ENCODE results near the gene RHEB. TPM values are rescaled to one million over a fixed set of nuclear protein-coding genes. Genes with fewer than 3 reads are reported as not detected.

RHEB gene
- total and polyA plus RNA-seq, 2 of the 4 experiments (the other 2 are of a cell fraction) = 19.7 to 67.2 TPM

DNA sequence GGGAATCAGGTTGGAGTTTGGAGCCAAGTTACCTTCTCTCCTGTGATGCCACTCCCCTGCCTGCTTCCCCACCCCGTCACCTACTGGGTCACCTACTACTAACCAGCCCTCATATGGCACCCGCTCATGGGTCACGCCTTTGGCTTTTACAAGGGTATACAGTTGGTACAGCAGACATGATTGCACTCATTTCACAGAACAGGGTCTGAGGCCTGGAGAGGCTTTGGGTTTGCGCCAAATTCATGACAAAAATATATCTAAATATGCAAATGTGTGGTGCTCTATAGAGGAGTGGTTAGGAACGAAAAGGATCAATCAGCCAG, 90.5 kb downstream of the RHEB start:
- Histone ChIP-seq H3K23ac (ENCODE audit: low read depth, low read length) (peak overlapping the region; percentile 47; the same call in 1 of the 2 replicates), H2AFZ (replicated peaks; ENCODE audit: low read length, poor library complexity) (peak overlapping the region; percentile 25), H3K27ac (ENCODE audit: insufficient read depth, low read length) (peak overlapping the region; percentile 36; the same call in 1 of the 2 replicates), H2AK5ac (ENCODE audit: low read depth, low read length) (peak overlapping the region; percentile 69; the same call in 1 of the 2 replicates), H3K18ac (ENCODE audit: low read depth, low read length) (peak overlapping the region; percentile 43), H3K27me3 (ENCODE audit: control insufficient read depth, insufficient read depth, low read length) (no peaks in the 10 kb centered on the region), H4K5ac (ENCODE audit: low read depth, low read length) (peak overlapping the region; percentile 74), H2AK9ac (replicated peaks; ENCODE audit: low read depth, low read length, poor library complexity) (no peak overlapping the region), H3K56ac (ENCODE audit: extremely low read depth, insufficient read depth, low read length) (no peak overlapping the region), H4K8ac (ENCODE audit: low read depth in 2 of 2, low read length in 2 of 2) (peak overlapping the region; percentile 24 to 59; a peak in 3 of 4 replicates), H3K4me1 (ENCODE audit: control insufficient read depth, insufficient read depth, low read length) (peaks cover 39% of the 10 kb centered on the region), H2BK120ac (ENCODE audit: low read depth, low read length) (peak overlapping the region; percentile 95), H3K4me2 (ENCODE audit: low read depth, low read length) (no peak overlapping the region), H3K14ac (replicated peaks; ENCODE audit: low read depth, low read length) (peak overlapping the region; percentile 38; the same call in 1 of the 2 replicates), H3K4me3 (ENCODE audit: insufficient read depth, low read depth, low read length) (no peak overlapping the region), H4K91ac (ENCODE audit: insufficient read depth, low read depth, low read length) (peak overlapping the region; percentile 84), H3K4ac (ENCODE audit: low read depth, low read length) (peak overlapping the region; percentile 92), H3K9ac (ENCODE audit: low read depth, low read length) (peak overlapping the region; percentile 19), H4K20me1 (ENCODE audit: insufficient read depth, low read length) (peaks cover 5% of the 10 kb centered on the region; the same call in 1 of the 2 replicates), H2BK20ac (ENCODE audit: low read depth, low read length) (peak overlapping the region; percentile 50; the same call in 1 of the 2 replicates), H3K36me3 (ENCODE audit: control insufficient read depth, insufficient read depth, low read length) (no peaks in the 10 kb centered on the region), H2BK15ac (ENCODE audit: low read depth, low read length) (peak overlapping the region; percentile 31; the same call in 1 of the 3 replicates), H3K79me1 (ENCODE audit: low read depth in 1 of 2, low read length in 2 of 2) (no peaks in the 10 kb centered on the region; a peak in 1 of 4 replicates), H3K9me1 (ENCODE audit: insufficient read depth, low read length) (peaks cover 13% of the 10 kb centered on the region), H2BK5ac (ENCODE audit: low read depth, low read length, poor library complexity, severe bottlenecking) (peak overlapping the region; percentile 18), H3K9me3 (ENCODE audit: control insufficient read depth, insufficient read depth, low read length) (no peaks in the 10 kb centered on the region)
- dilution Hi-C loops (cut with HindIII; ENCODE audit: low sequenced_read_pairs, unreplicated experiment) = no loop called here
- POLR2A ChIA-PET (ENCODE audit: unreplicated experiment) = no interaction called here
- CTCF ChIA-PET = no interaction called here
- WGBS, 2 experiments (ENCODE audit: extremely low coverage in 2 of 2, insufficient read length in 1 of 2) = 90% methylated on average over 2 of the region's 5 CpGs; no CpG with 5 or more reads in 1 of the 2 experiments
- no peak for ATAC-seq (ENCODE audit: low read depth)
- intact Hi-C loops (cut with micrococcal nuclease) = loop anchor here (5.0 kb wide), 1 partner anchor 62 kb away; no protein-coding TSS in a partner anchor
- in situ Hi-C loops (cut with MboI; ENCODE audit: low sequenced_read_pairs) = no loop called here
- no TSS peak for BruUV-seq (replicated peaks)
- no peak for TF ChIP-seq RFX5 (IDR thresholded peaks at IDR 0.05; ENCODE audit: low read depth, low read length)
- no peak for TF ChIP-seq BHLHE40 (IDR thresholded peaks at IDR 0.05; ENCODE audit: low read depth, low read length)
- TF ChIP-seq, protein P1, sequence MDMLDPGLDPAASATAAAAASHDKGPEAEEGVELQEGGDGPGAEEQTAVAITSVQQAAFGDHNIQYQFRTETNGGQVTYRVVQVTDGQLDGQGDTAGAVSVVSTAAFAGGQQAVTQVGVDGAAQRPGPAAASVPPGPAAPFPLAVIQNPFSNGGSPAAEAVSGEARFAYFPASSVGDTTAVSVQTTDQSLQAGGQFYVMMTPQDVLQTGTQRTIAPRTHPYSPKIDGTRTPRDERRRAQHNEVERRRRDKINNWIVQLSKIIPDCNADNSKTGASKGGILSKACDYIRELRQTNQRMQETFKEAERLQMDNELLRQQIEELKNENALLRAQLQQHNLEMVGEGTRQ (IDR thresholded peaks at IDR 0.05; ENCODE audit: low read depth, low read length) = no peak
- TF ChIP-seq, protein P2, sequence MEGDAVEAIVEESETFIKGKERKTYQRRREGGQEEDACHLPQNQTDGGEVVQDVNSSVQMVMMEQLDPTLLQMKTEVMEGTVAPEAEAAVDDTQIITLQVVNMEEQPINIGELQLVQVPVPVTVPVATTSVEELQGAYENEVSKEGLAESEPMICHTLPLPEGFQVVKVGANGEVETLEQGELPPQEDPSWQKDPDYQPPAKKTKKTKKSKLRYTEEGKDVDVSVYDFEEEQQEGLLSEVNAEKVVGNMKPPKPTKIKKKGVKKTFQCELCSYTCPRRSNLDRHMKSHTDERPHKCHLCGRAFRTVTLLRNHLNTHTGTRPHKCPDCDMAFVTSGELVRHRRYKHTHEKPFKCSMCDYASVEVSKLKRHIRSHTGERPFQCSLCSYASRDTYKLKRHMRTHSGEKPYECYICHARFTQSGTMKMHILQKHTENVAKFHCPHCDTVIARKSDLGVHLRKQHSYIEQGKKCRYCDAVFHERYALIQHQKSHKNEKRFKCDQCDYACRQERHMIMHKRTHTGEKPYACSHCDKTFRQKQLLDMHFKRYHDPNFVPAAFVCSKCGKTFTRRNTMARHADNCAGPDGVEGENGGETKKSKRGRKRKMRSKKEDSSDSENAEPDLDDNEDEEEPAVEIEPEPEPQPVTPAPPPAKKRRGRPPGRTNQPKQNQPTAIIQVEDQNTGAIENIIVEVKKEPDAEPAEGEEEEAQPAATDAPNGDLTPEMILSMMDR (conservative IDR thresholded peaks at IDR 0.05; ENCODE audit: low read depth, low read length) = no peak
- no peak for TF ChIP-seq MAFK (IDR thresholded peaks at IDR 0.05; ENCODE audit: low read depth, low read length)
- no peak for TF ChIP-seq FOS (IDR thresholded peaks at IDR 0.05; ENCODE audit: low read depth, low read length)
- TF ChIP-seq CEBPB (IDR thresholded peaks at IDR 0.05; ENCODE audit: low read depth, low read length) = no peak
- TF ChIP-seq MAZ (IDR thresholded peaks at IDR 0.05; ENCODE audit: borderline replicate concordance, low read depth, low read length) = no peak
- no peak for DNase-seq
